PFSK-1 (cell line): ENCODE results near the gene NECTIN1.

Experiments
- SIN3A ChIP-seq: IDR thresholded peaks from 2 replicates; pipeline ENCODE4 v1.6.1; 2012; ENCODE audit warnings: mild to moderate bottlenecking, low read length, moderate library complexity, borderline replicate concordance; ENCODE audit not compliant: insufficient read depth
- TF ChIP-seq, protein P1 (sequence below), 2 experiments: IDR thresholded peaks; 2 replicates each; pipeline versions ENCODE4 v1.6.1 to v1.8.0; 2011 to 2012; ENCODE audit warnings: low read depth in 2 of 2, low read length in 2 of 2, control low read depth in 1 of 2, inconsistent platforms in 1 of 2, mild to moderate bottlenecking in 1 of 2, moderate library complexity in 1 of 2; ENCODE audit not compliant: insufficient read depth in 1 of 2

DNA sequence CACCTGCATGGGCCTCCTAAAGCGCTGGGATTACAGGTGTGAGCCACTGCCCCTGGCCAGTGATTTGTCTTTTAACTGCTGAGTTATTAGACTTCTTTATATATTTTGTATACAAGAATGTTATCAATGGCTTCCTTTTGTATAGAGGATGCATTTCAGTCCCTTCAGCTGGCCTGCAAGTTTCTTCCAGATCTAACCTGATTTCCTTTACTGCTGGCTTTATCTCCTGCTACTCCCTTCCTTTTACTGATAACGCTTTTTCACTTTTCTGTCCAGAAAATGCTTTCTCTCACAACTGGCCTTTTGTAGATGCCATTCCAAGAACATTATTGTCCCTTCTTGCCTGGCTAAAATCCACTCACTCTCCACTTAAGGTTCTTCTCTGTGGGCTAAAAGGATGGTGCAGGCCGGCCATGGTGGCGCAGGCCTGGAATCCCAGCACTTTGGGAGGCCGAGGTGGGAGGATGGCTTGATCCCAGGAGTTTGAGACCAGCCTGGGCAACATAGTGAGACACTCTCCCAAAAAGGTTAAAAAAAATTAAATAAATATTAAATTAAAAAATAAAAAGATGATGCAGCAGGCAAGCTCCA is 118.1 kb downstream of the NECTIN1 start:
- no peak for TF ChIP-seq SIN3A
- TF ChIP-seq, protein P1, sequence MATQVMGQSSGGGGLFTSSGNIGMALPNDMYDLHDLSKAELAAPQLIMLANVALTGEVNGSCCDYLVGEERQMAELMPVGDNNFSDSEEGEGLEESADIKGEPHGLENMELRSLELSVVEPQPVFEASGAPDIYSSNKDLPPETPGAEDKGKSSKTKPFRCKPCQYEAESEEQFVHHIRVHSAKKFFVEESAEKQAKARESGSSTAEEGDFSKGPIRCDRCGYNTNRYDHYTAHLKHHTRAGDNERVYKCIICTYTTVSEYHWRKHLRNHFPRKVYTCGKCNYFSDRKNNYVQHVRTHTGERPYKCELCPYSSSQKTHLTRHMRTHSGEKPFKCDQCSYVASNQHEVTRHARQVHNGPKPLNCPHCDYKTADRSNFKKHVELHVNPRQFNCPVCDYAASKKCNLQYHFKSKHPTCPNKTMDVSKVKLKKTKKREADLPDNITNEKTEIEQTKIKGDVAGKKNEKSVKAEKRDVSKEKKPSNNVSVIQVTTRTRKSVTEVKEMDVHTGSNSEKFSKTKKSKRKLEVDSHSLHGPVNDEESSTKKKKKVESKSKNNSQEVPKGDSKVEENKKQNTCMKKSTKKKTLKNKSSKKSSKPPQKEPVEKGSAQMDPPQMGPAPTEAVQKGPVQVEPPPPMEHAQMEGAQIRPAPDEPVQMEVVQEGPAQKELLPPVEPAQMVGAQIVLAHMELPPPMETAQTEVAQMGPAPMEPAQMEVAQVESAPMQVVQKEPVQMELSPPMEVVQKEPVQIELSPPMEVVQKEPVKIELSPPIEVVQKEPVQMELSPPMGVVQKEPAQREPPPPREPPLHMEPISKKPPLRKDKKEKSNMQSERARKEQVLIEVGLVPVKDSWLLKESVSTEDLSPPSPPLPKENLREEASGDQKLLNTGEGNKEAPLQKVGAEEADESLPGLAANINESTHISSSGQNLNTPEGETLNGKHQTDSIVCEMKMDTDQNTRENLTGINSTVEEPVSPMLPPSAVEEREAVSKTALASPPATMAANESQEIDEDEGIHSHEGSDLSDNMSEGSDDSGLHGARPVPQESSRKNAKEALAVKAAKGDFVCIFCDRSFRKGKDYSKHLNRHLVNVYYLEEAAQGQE (IDR thresholded peaks at IDR 0.05; ENCODE audit: insufficient read depth in 1 of 2, low read depth in 2 of 2, low read length in 2 of 2): no peak
